ENCODE results near the gene ECE2. TPM values are rescaled to one million over a fixed set of nuclear protein-coding genes. Genes with fewer than 3 reads are reported as not detected.

Gene ECE2
- polyA plus RNA-seq, 1 of the 3 experiments (the other 2 are of a cell fraction), result 0.03 TPM

DNA sequence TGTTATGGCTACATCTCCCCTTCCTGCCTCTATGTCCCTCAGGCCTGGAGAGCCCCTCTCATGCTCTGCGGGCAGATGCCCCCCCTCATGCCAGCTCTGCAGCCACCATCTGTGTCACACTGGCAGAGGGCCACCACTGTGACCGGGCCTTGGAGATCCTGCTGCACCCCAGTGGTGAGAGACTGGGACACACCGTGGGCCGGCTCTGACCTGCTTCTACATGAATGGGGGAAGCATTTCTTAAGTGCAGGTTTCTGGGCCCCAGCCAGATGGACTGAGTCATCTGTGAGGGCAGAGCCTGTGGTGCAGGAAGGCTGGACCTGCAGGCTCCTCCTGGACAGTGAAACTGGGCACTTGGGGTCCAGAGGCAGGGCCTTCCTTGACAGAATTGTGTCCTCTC is 41.6 kb upstream of the ECE2 start (continued):
- TF ChIP-seq, protein P1, sequence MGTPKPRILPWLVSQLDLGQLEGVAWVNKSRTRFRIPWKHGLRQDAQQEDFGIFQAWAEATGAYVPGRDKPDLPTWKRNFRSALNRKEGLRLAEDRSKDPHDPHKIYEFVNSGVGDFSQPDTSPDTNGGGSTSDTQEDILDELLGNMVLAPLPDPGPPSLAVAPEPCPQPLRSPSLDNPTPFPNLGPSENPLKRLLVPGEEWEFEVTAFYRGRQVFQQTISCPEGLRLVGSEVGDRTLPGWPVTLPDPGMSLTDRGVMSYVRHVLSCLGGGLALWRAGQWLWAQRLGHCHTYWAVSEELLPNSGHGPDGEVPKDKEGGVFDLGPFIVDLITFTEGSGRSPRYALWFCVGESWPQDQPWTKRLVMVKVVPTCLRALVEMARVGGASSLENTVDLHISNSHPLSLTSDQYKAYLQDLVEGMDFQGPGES (IDR thresholded peaks at IDR 0.05; ENCODE audit: low read depth, low read length), result no peak
- TF ChIP-seq GABPA (IDR thresholded peaks at IDR 0.05; ENCODE audit: low read depth), result no peak
- TF ChIP-seq NRF1 (IDR thresholded peaks at IDR 0.05; ENCODE audit: low read depth, low read length), result no peak
- TF ChIP-seq NFIC (IDR thresholded peaks at IDR 0.05; ENCODE audit: borderline replicate concordance), result peak; percentile 88
- no peak; a peak in 1 of 4 replicates for TF ChIP-seq EP300 (IDR thresholded peaks at IDR 0.05; ENCODE audit: borderline replicate concordance in 1 of 2, low read depth in 1 of 2, low read length in 1 of 2)
- TF ChIP-seq GATA2 (CRISPR knock-in tag; IDR thresholded peaks at IDR 0.05), result no peak
- TF ChIP-seq POLR2AphosphoS5 (IDR thresholded peaks at IDR 0.05; ENCODE audit: low read depth, low read length), result no peak
- no peak for TF ChIP-seq FOXM1 (IDR thresholded peaks at IDR 0.05; ENCODE audit: low read depth)
- TF ChIP-seq CHD2 (IDR thresholded peaks at IDR 0.05; ENCODE audit: low read length, partially characterized antibody), result peak; percentile 34
- TF ChIP-seq TAF1 (IDR thresholded peaks at IDR 0.05; ENCODE audit: borderline replicate concordance, low read depth, low read length), result no peak

DNA sequence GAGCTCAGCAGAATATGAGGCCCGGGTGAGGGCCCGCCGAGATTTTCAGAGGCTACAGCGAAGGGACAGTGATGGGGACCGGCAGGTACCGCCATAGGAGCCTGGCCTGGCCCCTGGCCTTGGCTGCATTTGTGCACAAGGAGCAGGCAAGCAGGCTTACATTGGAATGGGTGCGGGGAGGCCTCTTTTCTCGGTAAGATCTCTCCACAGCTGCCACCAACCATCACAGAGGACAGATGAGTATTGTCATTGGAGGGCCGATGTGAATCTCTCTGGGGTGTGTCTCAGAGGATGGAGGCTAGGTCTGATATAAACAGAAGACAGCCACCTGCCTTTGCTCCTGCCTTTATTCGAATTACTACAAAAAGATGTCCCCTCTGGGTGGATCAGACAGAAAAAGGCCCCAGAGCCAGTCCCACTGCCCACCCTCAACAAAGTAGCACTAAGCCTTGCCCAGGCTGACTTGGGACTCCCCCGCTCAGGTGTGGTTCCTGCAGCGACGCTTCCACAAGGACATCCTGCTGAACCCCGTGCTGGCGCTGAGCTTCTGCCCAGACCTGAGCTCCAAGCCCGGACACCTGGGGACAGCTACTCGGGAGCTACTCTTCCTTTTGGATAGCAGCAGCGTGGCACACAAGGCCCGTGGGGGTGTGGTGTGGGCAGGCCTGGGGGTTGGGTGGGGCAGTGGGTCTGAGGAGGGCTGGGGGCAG is 41.0 kb upstream of the ECE2 start:
- peaks cover 21% of the 10 kb centered on the region for H3K27me3 ChIP-seq (ENCODE audit: insufficient read depth)
- H3K79me2 ChIP-seq (ENCODE audit: insufficient read depth), result no peaks in the 10 kb centered on the region
- H4K20me1 ChIP-seq (ENCODE audit: insufficient read depth), result no peaks in the 10 kb centered on the region
- 83% methylated on average over 10 of the region's 19 CpGs for WGBS (ENCODE audit: low lambda C conversion rate)
- no peak overlapping the region for H2AFZ ChIP-seq (ENCODE audit: low read depth)
- no peaks in the 10 kb centered on the region for H3K9me2 ChIP-seq
- H3F3A ChIP-seq (replicated peaks; ENCODE audit: insufficient read depth), result no peaks in the 10 kb centered on the region
- no peaks in the 10 kb centered on the region for H3K9me3 ChIP-seq
- no peak overlapping the region for H3K4me3 ChIP-seq (ENCODE audit: low read depth in 2 of 2, low read length in 1 of 2)
- ChIA-PET CTCF (interaction anchor here (0.6 to 2.6 kb wide), 8 partner anchors 9 to 339 kb away, joined by 3 to 8 read pairs (median 4); partner anchors contain the start of genes ABCC5 and EEF1AKMT4), POLR2A (no interaction called here)
- H3K27ac ChIP-seq (ENCODE audit: low read depth in 2 of 2, low read length in 1 of 2), result no peak overlapping the region
- 0 out of 2 replicates have a peak overlapping the region, but pooled peaks have one; percentile 17 for H3K4me2 ChIP-seq
- TF ChIP-seq FOXJ3 (CRISPR knock-in tag; IDR thresholded peaks at IDR 0.05), result no peak
- H3K36me3 ChIP-seq (replicated peaks in 1 of 2; ENCODE audit: control insufficient read depth in 1 of 2, insufficient read depth in 2 of 2, low read length in 1 of 2), result no peaks in the 10 kb centered on the region
- no peak overlapping the region for H3K9ac ChIP-seq
- no peak for DNase-seq
- H3K4me1 ChIP-seq (ENCODE audit: control insufficient read depth in 1 of 2, insufficient read depth in 2 of 2, low read depth in 1 of 2, low read length in 1 of 2), result peaks cover 0 to 18% of the 10 kb centered on the region in 2 experiments; a peak in 2 of 4 replicates

DNA sequence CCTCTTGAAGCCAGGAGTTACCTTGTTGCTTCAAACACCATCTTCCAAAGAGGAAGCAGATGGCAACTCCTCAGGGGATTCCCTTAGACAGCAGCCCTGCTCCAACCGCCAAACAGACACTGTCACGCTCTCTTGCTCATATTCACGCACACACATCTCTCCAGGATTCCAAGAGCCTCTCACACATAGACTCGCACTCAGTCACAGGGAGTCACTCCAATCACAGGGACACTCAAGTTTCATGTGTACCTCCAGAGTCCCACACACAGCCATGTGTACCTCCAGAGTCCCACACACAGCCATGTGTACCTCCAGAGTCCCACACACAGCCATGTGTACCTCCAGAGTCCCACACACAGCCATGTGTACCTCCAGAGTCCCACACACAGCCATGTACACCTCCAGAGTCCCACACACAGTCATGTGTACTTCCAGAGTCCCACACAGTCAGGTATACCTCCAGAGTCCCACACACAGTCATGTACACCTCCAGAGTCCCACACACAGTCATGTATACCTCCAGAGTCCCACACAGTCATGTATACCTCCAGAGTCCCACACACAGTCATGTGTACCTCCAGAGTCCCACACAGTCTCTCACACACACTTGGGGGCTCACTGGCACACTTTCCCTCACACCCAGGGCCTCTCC is 40.3 kb upstream of the ECE2 start:
- H3K79me2 ChIP-seq (ENCODE audit: insufficient read depth), result no peaks in the 10 kb centered on the region
- no peaks in the 10 kb centered on the region for H4K20me1 ChIP-seq (ENCODE audit: insufficient read depth)
- WGBS (ENCODE audit: low lambda C conversion rate), result 86% methylated on average over 4 of the region's 4 CpGs
- H3K27ac ChIP-seq (ENCODE audit: low read depth in 2 of 2, low read length in 1 of 2), result no peak overlapping the region
- no peak overlapping the region for H3K4me3 ChIP-seq (ENCODE audit: low read depth in 2 of 2, low read length in 1 of 2)
- peaks cover 15% of the 10 kb centered on the region for H3K27me3 ChIP-seq (ENCODE audit: insufficient read depth)
- no peaks in the 10 kb centered on the region for H3K9me2 ChIP-seq
- ChIA-PET CTCF (interaction anchor here (1.7 to 3.5 kb wide), 3 partner anchors 7 to 90 kb away, joined by 5 to 25 read pairs (median 8); partner anchors contain the start of genes EEF1AKMT4 and VWA5B2), POLR2A (no interaction called here)
- no peaks in the 10 kb centered on the region for H3F3A ChIP-seq (replicated peaks; ENCODE audit: insufficient read depth)
- H2AFZ ChIP-seq (ENCODE audit: low read depth), result no peak overlapping the region
- no peaks in the 10 kb centered on the region for H3K36me3 ChIP-seq (replicated peaks in 1 of 2; ENCODE audit: control insufficient read depth in 1 of 2, insufficient read depth in 2 of 2, low read length in 1 of 2)
- no peak overlapping the region for H3K4me2 ChIP-seq
- DNase-seq, result no peak
- TF ChIP-seq NFIC (IDR thresholded peaks at IDR 0.05; ENCODE audit: borderline replicate concordance), result no peak
- no peak for TF ChIP-seq ELF1 (IDR thresholded peaks at IDR 0.05)
- no peak for TF ChIP-seq MXI1 (IDR thresholded peaks at IDR 0.05; ENCODE audit: low read depth, low read length)
- no peak for TF ChIP-seq JUND (IDR thresholded peaks at IDR 0.05)
- no peak for TF ChIP-seq FOSL2 (IDR thresholded peaks at IDR 0.05; ENCODE audit: borderline replicate concordance, low read depth)
- no peak for TF ChIP-seq GABPA (IDR thresholded peaks at IDR 0.05; ENCODE audit: low read depth)
- TF ChIP-seq, protein P2, sequence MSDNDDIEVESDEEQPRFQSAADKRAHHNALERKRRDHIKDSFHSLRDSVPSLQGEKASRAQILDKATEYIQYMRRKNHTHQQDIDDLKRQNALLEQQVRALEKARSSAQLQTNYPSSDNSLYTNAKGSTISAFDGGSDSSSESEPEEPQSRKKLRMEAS (IDR thresholded peaks at IDR 0.05; ENCODE audit: low read depth), result no peak
- TF ChIP-seq, protein P3, sequence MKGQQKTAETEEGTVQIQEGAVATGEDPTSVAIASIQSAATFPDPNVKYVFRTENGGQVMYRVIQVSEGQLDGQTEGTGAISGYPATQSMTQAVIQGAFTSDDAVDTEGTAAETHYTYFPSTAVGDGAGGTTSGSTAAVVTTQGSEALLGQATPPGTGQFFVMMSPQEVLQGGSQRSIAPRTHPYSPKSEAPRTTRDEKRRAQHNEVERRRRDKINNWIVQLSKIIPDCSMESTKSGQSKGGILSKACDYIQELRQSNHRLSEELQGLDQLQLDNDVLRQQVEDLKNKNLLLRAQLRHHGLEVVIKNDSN (IDR thresholded peaks at IDR 0.05; ENCODE audit: borderline replicate concordance, low read depth), result no peak
- no peak for TF ChIP-seq POLR2AphosphoS5 (IDR thresholded peaks at IDR 0.05; ENCODE audit: low read depth, low read length)
- no peaks in the 10 kb centered on the region for H3K9me3 ChIP-seq
- peaks cover 0 to 13% of the 10 kb centered on the region in 2 experiments; a peak in 2 of 4 replicates for H3K4me1 ChIP-seq (ENCODE audit: control insufficient read depth in 1 of 2, insufficient read depth in 2 of 2, low read depth in 1 of 2, low read length in 1 of 2)
- H3K9ac ChIP-seq, result no peak overlapping the region

Data from SK-N-SH (cell line).